ENCODE data around the gene SIGLEC9.

The SIGLEC9 gene

DNA sequence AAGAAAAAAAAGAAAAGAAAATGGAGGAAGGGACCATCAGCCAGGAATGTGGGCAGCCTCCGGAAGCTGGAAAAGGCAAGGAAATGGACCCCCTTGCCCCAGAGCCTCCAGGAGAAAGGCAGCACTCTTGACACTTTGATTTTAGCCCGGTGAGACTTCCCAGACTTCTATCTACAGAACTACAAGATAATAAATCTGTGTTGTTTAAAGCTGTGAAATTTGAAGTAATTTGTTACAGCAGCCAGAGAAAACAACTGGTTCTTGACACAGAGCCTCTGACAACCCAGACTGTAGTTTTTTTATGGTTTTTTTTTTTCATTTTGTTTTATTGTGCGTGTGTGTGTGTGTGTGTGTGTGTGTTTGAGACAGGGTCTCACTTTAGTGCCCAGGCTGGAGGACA is 24.1 kb upstream of the SIGLEC9 start:
- Histone ChIP-seq H4K20me1 (ENCODE audit: insufficient read depth, low read length, poor library complexity, severe bottlenecking) (no peaks in the 10 kb centered on the region), H3K27me3 (ENCODE audit: insufficient read depth, low read length, poor library complexity, severe bottlenecking) (no peaks in the 10 kb centered on the region), H2AFZ (ENCODE audit: low read length) (no peak overlapping the region), H3K79me2 (ENCODE audit: insufficient read depth, low read length) (no peaks in the 10 kb centered on the region), H3K4me1 (ENCODE audit: insufficient read depth, low read length, poor library complexity, severe bottlenecking) (no peaks in the 10 kb centered on the region), H3K9me3 (ENCODE audit: insufficient read depth, low read depth, low read length) (no peaks in the 10 kb centered on the region), H3K4me2 (ENCODE audit: low read depth, low read length, poor library complexity, severe bottlenecking) (peak overlapping the region; percentile 27), H3K36me3 (ENCODE audit: insufficient read depth, low read length) (no peaks in the 10 kb centered on the region), H3K4me3 (ENCODE audit: low read length, poor library complexity, severe bottlenecking) (no peak overlapping the region), H3K9me2 (replicated peaks; ENCODE audit: low read depth, low read length) (no peaks in the 10 kb centered on the region), H3F3A (ENCODE audit: low read depth) (no peaks in the 10 kb centered on the region), H3K9ac (ENCODE audit: low read depth, low read length, poor library complexity, severe bottlenecking) (no peak overlapping the region)
- TF ChIP-seq, protein P1, sequence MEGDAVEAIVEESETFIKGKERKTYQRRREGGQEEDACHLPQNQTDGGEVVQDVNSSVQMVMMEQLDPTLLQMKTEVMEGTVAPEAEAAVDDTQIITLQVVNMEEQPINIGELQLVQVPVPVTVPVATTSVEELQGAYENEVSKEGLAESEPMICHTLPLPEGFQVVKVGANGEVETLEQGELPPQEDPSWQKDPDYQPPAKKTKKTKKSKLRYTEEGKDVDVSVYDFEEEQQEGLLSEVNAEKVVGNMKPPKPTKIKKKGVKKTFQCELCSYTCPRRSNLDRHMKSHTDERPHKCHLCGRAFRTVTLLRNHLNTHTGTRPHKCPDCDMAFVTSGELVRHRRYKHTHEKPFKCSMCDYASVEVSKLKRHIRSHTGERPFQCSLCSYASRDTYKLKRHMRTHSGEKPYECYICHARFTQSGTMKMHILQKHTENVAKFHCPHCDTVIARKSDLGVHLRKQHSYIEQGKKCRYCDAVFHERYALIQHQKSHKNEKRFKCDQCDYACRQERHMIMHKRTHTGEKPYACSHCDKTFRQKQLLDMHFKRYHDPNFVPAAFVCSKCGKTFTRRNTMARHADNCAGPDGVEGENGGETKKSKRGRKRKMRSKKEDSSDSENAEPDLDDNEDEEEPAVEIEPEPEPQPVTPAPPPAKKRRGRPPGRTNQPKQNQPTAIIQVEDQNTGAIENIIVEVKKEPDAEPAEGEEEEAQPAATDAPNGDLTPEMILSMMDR (conservative IDR thresholded peaks at IDR 0.05; ENCODE audit: low read length) = no peak
- TF ChIP-seq EZH2phosphoT487 (IDR thresholded peaks at IDR 0.05; ENCODE audit: borderline replicate concordance) = no peak

- H3K79me2 ChIP-seq (ENCODE audit: insufficient read depth, low read length) = no peaks in the 10 kb centered on the region
- peak overlapping the region; percentile 27 for H3K4me2 ChIP-seq (ENCODE audit: low read depth, low read length, poor library complexity, severe bottlenecking)
- H3K4me1 ChIP-seq (ENCODE audit: insufficient read depth, low read length, poor library complexity, severe bottlenecking) = peaks cover 3% of the 10 kb centered on the region
- H3K27me3 ChIP-seq (ENCODE audit: insufficient read depth, low read length, poor library complexity, severe bottlenecking) = no peaks in the 10 kb centered on the region
- no peak overlapping the region for H3K9ac ChIP-seq (ENCODE audit: low read depth, low read length, poor library complexity, severe bottlenecking)
- no peaks in the 10 kb centered on the region for H4K20me1 ChIP-seq (ENCODE audit: insufficient read depth, low read length, poor library complexity, severe bottlenecking)
- no peaks in the 10 kb centered on the region for H3K9me2 ChIP-seq (replicated peaks; ENCODE audit: low read depth, low read length)
- no peaks in the 10 kb centered on the region for H3F3A ChIP-seq (ENCODE audit: low read depth)
- H3K9me3 ChIP-seq (ENCODE audit: insufficient read depth, low read depth, low read length) = no peaks in the 10 kb centered on the region
- H2AFZ ChIP-seq (ENCODE audit: low read length) = no peak overlapping the region
- TF ChIP-seq, protein P1 (conservative IDR thresholded peaks at IDR 0.05; ENCODE audit: low read length) = no peak
- no peak for TF ChIP-seq EZH2phosphoT487 (IDR thresholded peaks at IDR 0.05; ENCODE audit: borderline replicate concordance)
- no peak overlapping the region for H3K4me3 ChIP-seq (ENCODE audit: low read length, poor library complexity, severe bottlenecking)
- no peaks in the 10 kb centered on the region for H3K36me3 ChIP-seq (ENCODE audit: insufficient read depth, low read length)
Observed at GRCh38 chr19:51101171-51101865, 23.4 kb upstream of the SIGLEC9 start.

DNA sequence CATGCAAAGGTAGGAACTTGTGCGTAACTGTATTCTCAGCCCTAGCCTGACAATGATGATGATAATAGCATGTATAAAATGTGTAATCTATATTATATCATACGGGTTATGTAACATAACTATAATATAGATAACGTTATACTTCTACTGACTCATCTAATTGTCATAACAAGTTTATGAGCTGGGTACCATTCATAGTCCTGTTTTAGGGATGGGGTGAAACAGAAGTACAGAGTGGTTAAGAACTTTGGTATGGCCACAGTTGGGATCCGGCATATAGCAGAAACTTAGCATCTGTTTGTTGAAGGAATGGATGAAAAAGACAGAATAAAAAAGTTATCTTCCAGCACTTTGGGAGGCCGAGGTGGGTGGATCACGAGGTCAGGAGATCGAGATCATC is 21.7 kb upstream of the SIGLEC9 start:
- Histone ChIP-seq H3K9ac (ENCODE audit: low read depth, low read length, poor library complexity, severe bottlenecking) (no peak overlapping the region), H3K9me3 (ENCODE audit: insufficient read depth, low read depth, low read length) (no peaks in the 10 kb centered on the region), H4K20me1 (ENCODE audit: insufficient read depth, low read length, poor library complexity, severe bottlenecking) (no peaks in the 10 kb centered on the region), H3K4me2 (ENCODE audit: low read depth, low read length, poor library complexity, severe bottlenecking) (peak overlapping the region; percentile 27), H2AFZ (ENCODE audit: low read length) (no peak overlapping the region), H3K79me2 (ENCODE audit: insufficient read depth, low read length) (peaks cover 13% of the 10 kb centered on the region), H3F3A (ENCODE audit: low read depth) (no peaks in the 10 kb centered on the region), H3K36me3 (ENCODE audit: insufficient read depth, low read length) (no peaks in the 10 kb centered on the region), H3K4me3 (ENCODE audit: low read length, poor library complexity, severe bottlenecking) (no peak overlapping the region), H3K9me2 (replicated peaks; ENCODE audit: low read depth, low read length) (no peaks in the 10 kb centered on the region), H3K4me1 (ENCODE audit: insufficient read depth, low read length, poor library complexity, severe bottlenecking) (peaks cover 16% of the 10 kb centered on the region), H3K27me3 (ENCODE audit: insufficient read depth, low read length, poor library complexity, severe bottlenecking) (no peaks in the 10 kb centered on the region)
- TF ChIP-seq, protein P1 (conservative IDR thresholded peaks at IDR 0.05; ENCODE audit: low read length) = no peak
- no peak for TF ChIP-seq EZH2phosphoT487 (IDR thresholded peaks at IDR 0.05; ENCODE audit: borderline replicate concordance)
